Daoy (cell line): ENCODE measurements around the gene GULP1. TPM values are rescaled to one million over a fixed set of nuclear protein-coding genes. Genes with fewer than 3 reads are reported as not detected.
"Not testable (repeated sequence)": the region's sequence is repeated elsewhere in the genome, so short reads cannot be mapped to it uniquely, and the experiment has no call there.

ENCODE experiments used
- DNase-seq: peaks from one replicate; pipeline ENCODE4 v3.0.0-alpha.2; 2015; ENCODE audit warnings: low read depth
- total RNA-seq: library from RNA; depleted of rRNA; stranded (reverse); fragments of >200 nt; shearing (Covaris generic); gene quantifications from 2 replicates; pipeline ENCODE4 v1.2.3, GENCODE V29; 2014

The GULP1 gene
- total RNA-seq, 1 experiment from 2014 or later: 13.4 TPM

DNA sequence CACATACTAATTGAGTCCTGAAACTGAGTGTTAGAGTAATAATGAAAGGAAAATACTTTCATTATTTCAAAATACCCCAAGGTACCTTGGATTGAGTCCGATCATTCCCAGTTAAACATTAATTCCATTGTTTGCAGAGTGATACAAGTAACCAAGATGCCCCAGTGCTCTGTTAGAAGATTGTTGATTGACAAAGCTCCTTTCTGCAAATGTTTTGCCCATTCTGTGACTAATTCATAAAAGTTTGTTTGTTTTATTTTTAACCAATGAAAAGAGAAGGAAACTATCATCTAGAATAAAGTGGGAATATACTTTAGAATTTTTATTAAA is 124.0 kb downstream of the GULP1 start:
- no peak for DNase-seq

DNA sequence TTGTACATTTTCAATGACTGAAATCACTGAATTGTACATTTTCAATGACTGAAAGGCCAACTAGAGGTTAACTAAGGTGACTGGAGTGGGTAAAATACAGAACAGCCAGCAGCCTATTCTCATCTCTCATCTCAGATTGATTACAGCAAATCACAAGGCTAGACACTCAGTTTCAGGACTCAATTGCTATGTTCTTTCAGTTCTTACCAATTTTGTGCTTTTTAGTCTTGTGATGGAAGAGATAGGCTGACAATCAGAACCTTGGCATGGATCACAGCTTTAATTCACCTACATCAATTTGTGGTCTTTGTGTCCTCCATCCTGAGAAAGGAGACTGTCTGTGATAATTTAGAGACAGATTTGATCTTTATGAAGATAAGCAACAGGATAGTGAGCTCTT is 124.7 kb downstream of the GULP1 start:
- DNase-seq: no peak

DNA sequence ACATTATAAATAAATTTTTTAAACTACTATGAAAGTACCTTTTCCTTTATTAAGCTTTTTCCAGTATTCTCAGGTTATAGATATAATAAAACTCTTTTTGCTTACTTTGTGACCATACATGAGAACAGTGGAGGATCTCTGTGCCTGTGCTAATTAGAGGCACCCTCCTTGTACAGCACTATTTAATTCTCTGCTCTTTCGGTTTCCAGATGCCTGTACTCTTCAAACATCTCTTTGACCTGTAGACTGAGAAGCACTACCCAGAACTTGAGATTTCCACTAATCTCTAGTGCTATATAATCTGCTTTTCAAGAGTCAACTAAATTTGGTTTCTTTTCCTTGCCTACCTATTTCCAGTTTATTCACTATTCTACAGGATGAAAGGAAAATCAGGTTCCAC is 131.1 kb downstream of the GULP1 start:
- DNase-seq: no peak

DNA sequence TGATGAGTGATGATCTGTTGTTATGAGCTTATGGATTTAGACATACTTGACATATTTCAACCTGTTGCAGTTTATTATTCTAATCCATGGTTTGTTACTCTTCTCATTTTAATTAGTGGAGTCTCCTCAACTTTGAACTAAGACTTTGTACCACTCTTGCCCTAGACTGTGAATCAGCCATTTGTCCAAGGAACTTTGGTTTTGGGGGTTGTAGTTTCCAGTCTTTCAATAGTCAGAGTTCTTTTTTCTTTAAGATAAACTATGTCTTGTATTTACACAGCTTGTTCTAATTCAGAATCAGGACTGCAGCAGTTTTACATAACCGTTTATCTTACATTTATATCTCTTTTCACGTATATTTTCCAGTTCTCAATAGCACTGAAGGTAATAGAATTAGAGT is 133.6 kb downstream of the GULP1 start:
- DNase-seq: no peak

DNA sequence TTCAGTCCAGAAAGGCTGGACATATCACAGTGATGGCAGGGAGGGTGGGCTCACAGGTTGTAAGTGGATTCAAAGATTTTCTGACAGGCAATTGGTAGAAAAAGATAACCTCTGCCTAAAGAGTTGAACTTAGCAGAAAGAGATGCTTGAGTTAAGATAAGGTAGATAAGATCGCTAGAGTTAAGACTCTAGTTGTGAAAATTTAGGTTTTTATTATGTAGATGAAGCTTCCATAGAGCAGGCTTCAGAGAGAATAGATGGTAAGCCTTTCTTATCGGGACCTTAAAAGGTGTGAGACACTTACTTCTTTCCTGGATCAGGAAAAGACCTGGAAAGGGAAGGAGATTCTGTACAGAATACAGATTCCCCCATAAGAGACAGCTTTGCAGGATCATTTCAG is 134.4 kb downstream of the GULP1 start:
- no peak for DNase-seq

DNA sequence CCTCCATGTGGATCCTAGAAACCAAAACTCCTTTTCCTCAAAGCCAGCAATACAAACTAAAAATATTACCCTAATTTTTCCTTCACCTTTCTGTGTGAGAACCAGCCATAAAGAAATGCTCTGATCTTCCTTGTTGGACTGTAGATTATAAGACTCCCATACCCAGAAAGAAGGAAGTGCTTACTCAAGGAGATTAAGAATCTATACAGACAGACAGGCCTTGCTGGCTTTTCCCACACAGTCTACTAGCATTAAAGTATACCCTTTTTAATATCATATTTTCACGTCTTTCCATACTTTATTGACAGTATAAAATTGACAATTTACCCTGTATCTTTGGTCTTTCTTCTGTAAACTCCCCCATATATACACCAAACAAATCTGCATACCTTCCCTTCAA is 139.0 kb downstream of the GULP1 start:
- no peak for DNase-seq

GRCh38 chr2:188434018-188434417 is 142.3 kb downstream of the GULP1 start:
- no peak for DNase-seq

DNA sequence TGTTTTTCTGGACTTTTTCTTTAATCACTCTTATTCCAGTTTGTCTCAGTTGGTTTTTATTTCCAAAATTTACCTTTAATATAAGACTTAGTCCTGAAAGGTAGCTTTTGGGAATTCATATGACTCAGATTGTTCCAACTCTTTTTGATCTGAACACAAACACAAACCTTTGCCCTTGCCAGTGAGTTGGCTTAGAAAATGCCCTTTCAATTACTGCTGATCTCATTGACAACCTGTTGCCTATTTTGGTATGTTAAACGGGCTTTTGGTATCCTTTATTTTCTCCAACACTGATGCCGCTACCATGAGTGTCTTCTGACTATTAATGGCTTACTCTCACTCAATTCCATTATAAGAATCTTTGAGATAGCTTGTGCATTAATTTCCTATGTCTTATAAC is 143.4 kb downstream of the GULP1 start:
- DNase-seq: no peak

- DNase-seq: no peak
Measured at GRCh38 chr2:188437537-188437936, 145.9 kb downstream of the GULP1 start.

DNA sequence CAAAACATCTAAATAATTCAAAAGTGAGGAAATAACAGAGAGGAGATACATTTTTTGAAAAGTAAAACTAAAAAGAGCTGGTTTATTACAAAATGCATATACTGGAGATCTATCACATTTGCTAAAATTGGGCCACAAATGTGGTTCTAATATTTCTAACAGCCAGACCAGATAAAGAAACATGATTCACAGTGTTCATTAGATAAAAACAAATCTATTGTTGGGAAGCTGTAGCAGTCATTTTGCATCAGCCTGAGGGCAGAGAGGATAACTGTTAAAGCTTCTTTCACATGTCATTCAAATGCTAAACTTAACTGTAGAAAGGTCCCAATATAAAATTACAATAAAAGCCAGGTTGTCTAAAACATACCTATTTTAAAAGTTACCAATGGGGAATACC is 148.3 kb downstream of the GULP1 start:
- DNase-seq: no peak

GRCh38 chr2:188440849-188441248 is 149.2 kb downstream of the GULP1 start:
- no peak for DNase-seq

- DNase-seq: no peak
Measured at GRCh38 chr2:188441288-188441947, 149.7 kb downstream of the GULP1 start.

DNA sequence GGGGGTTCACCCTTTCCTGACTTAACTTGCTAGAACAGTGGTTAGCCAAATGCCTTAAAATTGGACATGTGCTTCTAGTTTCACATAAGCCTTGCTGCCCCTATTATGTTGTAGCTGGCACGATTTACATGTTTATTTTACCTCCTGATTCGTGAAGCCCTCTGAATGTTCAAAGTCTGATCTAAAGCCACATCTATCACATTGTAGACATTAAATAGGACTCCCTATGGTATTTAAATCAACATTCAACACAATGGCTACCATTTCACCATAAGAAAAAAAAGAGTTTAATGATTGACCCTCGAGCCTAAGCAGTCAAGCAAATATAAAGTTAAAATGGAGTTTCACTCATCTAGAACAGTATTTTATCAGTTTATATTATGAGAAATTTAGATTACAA is 151.5 kb downstream of the GULP1 start:
- DNase-seq: peak; percentile 17

DNA sequence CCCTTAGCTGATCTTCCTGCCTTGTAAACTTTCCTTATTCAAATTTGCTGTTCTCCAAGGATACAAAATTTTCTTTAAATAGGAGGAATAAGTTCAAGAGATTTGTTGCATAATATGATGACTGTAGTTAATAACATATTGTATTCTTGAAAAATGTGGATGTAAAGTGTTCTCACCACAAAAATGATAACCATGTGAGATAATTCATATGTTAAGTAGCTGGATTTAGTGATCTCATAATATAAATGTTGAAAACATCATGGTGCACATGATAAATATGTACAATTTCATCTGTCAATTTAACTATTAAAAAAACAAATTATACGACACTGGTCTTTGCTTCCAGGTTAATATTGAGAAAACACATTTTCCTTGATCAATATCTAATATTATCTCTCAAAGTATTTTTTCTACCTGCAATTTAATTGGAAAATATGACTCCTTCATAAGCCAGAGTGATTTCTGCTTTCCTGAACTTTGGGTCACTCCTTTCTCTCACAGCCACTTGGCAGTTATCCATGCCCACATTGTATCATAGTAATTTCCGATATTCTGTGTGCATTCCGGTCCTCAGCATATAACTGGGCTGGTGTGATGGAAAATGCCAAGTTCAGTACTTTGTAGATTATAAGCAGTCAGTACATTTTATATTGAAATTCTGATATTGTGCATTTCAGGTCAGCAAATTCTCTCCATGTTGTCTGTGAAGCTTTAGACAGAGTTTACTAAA is 152.6 kb downstream of the GULP1 start:
- DNase-seq: peak; percentile 19

DNA sequence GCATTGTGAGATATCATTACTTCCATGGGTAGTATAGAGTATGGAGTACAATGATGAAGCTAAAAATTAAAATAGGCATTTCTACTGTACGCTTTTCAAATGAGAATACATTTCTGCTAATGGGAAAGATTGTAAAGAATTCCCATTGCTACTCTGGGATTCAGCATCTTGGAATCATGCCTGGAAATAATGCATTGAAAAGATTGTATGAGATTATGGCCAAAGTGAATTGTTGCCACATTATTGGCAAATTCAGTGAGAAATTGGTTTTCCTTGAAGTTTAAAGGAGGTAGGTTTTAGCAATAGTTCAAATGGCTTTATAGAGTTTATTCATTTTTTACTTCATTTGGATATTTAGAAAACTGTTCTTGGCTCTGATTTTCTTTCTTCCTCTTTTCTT is 157.9 kb downstream of the GULP1 start:
- no peak for DNase-seq

DNA sequence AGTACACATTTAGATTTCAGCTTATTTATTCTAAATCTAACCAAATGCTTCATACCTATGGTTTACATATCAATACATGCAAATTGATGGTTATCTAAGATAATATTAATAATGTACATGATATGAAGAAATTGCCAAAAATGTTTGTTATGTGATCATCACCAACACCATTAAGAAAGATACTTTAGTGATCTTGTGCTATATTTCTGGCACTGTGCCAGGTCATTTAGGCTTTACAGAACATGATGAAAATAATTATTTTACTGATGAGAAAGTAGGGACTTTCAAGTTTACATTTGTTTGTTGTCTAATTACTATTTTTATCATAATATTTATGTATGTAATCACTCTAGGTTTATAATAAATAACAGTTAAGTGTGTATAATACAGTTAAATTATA is 158.3 kb downstream of the GULP1 start:
- DNase-seq: no peak

GRCh38 chr2:188450732-188451483 is 159.2 kb downstream of the GULP1 start:
- no peak for DNase-seq

GRCh38 chr2:188452084-188452483 is 160.4 kb downstream of the GULP1 start:
- DNase-seq: no peak

- DNase-seq: no peak
Measured at GRCh38 chr2:188456114-188456909, 164.6 kb downstream of the GULP1 start.

DNA sequence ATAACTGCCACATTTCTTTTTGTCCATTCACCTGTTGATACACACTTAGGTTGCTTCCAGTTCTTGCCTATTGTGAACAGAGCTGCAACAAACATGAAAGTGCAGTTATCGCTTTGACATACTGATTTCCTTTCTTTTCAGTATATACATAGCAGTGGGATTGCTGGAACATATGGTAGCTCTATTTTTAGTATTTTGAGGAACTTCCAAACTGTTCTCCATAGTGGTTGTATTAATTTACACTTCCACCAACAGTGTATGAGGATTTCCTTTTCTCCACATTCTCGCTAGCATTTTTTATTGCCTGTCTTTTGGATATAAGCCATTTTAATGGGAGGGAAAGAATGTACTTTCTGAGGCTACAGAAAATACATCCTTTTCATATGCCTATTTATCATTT is 167.4 kb downstream of the GULP1 start:
- DNase-seq: no peak

- not testable (repeated sequence) for DNase-seq
Measured at GRCh38 chr2:188466078-188466477, 174.4 kb downstream of the GULP1 start.

GRCh38 chr2:188466761-188467160 is 175.1 kb downstream of the GULP1 start:
- no peak for DNase-seq
